Stimulated activated CD8-positive, alpha-beta memory T cell treated with anti-CD3 and anti-CD28 coated beads, Interleukin-7, amount 100 ng/mL, for 24 hours (primary cell): ENCODE results near the gene GABRB2.

Experiments used
- DNase-seq: peaks from one replicate; pipeline ENCODE4 v3.0.0-alpha.2; 2020; ENCODE audit warnings: low read depth

Gene GABRB2

DNA sequence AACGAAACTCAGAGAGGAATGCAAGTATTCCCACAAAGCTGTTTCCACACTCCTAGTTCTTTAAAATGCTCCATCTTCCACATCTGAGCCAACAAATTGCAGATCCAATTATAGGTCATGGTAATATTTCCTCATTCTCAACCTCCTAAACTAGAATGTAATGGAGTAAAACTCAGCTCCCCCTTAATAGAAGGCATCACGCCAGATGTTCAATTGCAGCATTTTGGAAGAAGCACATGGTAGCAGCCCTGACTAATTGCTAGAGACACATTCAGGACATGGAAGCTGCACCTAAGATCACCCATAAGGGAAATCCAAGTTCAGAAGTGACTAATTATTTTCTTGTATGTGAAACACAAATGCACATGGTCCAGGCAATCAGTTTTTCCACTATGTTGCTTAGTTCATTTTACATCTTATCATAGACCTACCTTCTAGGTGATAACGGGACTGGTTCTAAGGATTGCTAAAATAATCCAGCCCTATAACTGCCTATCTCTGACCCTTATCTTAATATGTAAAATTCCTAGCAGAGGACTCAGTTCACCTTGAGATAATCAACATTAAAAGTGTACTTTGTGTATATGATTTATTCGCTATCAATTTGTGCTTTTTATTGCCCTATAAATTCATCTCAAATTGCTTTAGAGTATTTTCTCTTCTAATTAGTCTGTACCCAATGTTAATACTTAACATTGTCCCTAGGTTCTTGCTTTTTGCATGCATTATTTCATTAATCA, 75.1 kb downstream of the GABRB2 start:
- DNase-seq: no peak

GRCh38 chr5:161467703-161468102, 78.8 kb downstream of the GABRB2 start:
- DNase-seq: no peak

DNA sequence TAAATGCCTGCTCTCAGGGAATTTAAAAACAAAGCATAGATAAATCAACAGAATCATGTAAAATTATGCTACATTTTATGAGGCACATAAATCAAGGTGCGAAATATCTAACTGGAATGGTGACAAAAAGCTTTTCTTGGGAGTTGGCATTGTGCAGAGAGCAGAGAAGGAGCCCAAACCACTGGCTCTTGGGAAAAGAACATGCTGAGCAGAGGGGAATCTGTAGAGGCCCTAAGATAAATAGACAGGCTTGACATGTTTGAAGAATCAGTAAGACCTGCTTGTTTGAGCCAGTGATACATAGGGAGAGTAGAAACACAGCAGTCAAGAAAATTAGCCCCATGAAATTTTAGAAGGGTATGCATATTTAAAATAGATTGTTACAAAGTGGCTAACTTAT, 85.8 kb downstream of the GABRB2 start:
- no peak for DNase-seq

GRCh38 chr5:161446655-161447054, 99.9 kb downstream of the GABRB2 start:
- no peak for DNase-seq

DNA sequence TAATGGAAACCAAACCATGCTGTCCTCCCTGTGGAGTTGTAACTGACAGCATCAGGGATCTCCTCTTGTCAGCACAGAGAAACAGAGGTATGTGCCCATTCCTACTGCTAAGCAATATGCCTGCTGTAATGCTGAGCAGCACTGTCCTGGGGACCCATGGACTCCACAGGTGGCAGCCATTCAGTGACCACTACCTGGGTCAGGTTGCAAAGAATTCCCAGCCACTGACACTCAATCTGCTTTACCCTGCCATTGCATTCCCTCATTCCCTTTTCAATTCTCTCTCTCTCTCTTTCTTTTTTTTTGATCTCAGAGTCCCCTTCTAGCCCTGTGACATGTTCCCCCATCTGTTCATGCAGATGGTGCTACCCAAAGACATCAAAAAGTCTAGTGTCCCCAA, 104.1 kb downstream of the GABRB2 start:
- no peak for DNase-seq

GRCh38 chr5:161432798-161433197, 113.7 kb downstream of the GABRB2 start:
- DNase-seq: no peak

- DNase-seq: no peak
These were observed 114.6 kb downstream of the GABRB2 start for GRCh38 chr5:161431963-161432362.

- no peak for DNase-seq
These were observed 125.5 kb downstream of the GABRB2 start for GRCh38 chr5:161421067-161421466.

DNA sequence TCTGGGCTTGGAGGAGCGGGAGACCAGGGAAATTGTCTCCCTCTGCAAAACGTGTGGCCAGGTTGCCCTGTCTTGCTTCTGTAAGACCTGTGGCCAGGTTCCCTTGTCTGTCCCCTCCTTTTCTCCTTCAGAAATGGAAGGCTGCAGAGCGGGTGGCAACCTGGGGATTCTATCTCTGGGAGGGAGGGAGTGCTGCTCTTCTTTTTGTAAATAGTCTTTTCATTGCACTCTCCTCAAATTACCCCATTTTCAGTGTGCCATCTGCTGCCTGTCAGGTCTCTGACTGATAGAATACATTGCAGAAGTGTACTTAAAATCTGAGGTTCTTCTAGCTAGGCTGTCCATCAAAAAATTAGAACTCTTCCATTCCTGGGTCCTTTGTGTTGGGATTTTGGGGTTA, 126.0 kb downstream of the GABRB2 start:
- DNase-seq: no peak

DNA sequence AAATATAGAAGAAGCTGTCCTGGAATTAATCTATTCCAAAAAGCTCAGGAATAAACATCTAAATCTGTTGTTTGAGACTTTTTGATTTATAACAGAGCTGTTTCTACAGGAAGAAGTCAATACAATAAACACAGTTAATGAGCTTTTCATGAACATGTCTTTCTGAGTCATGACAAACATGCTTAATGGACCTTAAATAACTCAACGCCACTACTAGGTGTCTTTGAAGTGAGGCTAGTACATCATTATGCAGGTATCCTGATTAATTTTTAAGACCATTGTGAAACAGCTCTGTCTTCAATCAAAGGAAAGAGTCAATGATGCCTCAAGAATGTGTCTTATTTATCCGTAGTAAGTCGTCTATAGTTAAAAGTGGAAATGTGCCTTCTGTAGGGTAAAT, 131.6 kb downstream of the GABRB2 start:
- no peak for DNase-seq

DNA sequence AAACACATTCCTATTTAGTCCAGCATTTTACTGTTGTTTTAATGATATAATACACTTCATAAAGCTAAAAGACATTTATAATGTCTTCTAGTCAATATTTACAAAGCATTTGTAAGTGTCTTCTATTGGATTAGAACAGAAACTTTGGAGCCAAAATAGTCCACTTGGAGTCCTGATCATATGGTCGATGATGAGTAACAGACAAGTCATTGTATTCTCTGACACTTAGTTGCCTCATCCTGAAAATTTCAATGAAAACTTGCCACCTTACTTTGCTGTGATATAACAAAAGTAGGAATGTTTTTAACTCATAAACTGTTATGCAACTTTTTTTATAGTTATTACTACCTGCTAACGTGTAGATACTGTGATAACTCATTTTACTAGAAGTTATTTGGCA, 132.5 kb downstream of the GABRB2 start:
- no peak for DNase-seq

GRCh38 chr5:161412792-161413191, 133.7 kb downstream of the GABRB2 start:
- DNase-seq: no peak

- DNase-seq: no peak
These were observed 135.4 kb downstream of the GABRB2 start for GRCh38 chr5:161411156-161411555.

DNA sequence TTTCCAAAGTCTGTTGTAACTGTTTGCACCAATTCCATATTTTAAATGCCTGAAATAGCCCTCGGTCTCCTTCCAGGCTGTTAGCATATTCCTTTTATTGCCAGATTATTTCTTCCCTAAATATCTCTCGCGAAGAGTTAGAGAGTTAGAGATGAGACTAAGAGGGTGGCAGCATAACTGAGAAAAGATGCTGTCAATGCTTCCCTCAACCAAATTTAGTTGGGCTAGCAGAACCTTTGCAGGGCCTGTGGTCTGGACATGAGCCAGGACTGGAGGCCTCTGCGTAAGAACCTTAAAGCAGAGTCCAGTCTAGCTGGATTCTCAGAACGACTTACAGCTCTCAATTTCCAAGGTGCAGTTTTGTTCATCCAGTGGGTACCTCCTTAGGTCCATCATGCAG, 135.9 kb downstream of the GABRB2 start:
- no peak for DNase-seq

GRCh38 chr5:161409471-161409870, 137.1 kb downstream of the GABRB2 start:
- no peak for DNase-seq

DNA sequence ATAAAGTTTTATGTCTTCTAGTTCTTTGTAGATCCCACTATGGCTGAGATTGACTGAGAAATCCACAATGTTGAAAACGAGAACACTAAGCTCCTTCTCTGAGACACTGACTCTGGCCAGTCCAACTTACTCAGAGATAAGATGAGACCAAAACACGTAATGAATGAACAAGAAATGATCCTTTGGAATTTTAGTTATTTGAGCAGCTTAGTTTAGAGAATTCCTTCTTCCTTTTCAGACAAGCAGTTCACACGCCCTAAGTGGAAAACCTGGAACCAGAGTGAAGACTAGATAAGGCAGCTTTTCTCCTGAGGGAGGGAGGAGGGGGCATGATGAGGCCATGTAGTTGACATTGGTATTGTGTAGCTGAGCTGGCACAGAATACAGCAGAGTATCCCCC, 139.6 kb downstream of the GABRB2 start:
- DNase-seq: no peak

GRCh38 chr5:161403996-161404395, 142.5 kb downstream of the GABRB2 start:
- DNase-seq: no peak

- DNase-seq: no peak
These were observed 143.4 kb downstream of the GABRB2 start for GRCh38 chr5:161403121-161403520.

- DNase-seq: no peak
These were observed 145.9 kb downstream of the GABRB2 start for GRCh38 chr5:161400583-161400982.

DNA sequence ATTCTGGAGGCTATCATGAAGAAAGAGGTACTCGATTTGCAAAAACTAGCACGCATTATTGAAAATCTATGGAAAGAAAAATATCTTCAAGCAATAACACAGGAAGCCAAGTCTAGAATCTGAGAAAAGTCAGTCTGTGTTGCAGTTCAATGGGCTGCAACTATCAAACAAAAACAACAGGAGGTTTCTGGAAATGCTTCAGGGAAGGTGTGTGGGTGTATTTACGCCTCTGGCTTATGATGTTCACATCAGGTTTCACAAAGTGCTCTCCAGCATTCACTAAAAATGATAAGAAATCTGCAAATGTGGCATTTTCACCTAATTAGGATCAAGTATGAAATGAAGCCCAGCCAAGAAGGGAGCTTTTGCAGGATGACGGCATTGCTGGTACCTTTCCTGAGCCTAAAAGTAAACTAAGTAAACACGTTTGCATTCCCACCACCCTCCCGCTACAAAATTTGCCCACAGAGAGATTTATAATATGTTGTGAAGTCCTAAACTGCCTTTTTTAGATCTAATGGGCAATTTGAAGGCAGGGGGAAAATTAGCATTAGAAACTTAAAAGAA, 146.4 kb downstream of the GABRB2 start:
- no peak for DNase-seq

DNA sequence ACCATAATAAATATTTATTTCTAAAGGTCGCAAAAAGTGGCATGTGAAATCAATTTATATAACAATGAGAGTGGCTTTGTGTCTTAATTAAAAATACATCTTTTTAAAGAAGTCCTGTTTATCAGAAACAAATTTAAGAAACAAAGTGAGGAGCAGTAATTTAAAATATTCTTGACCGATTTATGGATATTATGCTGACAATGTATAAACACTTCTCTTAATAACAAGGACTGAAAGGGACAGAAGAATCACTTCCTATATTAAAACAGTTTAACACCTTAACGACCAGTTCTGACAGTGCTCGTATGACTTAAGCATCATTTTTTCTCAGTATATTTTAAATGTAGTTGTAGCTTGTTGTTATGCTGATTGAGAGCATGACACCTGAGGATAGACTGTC, 149.1 kb downstream of the GABRB2 start:
- DNase-seq: no peak

DNA sequence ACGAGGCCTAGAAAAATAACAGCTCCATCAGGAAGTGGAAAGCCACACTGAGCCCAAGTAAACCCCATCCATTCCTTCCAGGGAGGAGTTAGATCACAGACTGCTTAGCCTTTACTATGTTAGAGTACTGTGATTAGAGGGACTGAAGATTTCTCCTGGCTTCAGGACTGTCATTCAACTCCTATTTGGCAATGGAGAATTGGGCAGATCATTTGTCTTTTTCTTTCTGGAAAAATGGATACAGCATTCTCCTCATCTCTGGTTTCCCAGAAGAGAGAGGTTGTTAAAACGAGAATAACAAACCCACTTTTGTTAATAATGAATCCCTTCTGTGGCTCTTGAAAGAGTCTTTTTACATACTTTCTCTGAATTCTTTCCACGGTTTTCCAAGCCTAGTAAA, 150.4 kb downstream of the GABRB2 start:
- DNase-seq: no peak

- no peak for DNase-seq
These were observed 154.8 kb downstream of the GABRB2 start for GRCh38 chr5:161391724-161392123.

- DNase-seq: no peak
These were observed 155.5 kb downstream of the GABRB2 start for GRCh38 chr5:161391016-161391415.
